SH-SY5Y (cell line): Measurements from ENCODE around the gene UBR4.

Experiments used
- GATA2 ChIP-seq: IDR thresholded peaks from 2 replicates; pipeline ENCODE4 v1.6.1; 2011; ENCODE audit warnings: mild to moderate bottlenecking, low read depth, low read length
- GATA3 ChIP-seq: IDR thresholded peaks from 2 replicates; pipeline ENCODE4 v1.6.1; 2011; ENCODE audit warnings: low read depth, mild to moderate bottlenecking, low read length, moderate library complexity

DNA sequence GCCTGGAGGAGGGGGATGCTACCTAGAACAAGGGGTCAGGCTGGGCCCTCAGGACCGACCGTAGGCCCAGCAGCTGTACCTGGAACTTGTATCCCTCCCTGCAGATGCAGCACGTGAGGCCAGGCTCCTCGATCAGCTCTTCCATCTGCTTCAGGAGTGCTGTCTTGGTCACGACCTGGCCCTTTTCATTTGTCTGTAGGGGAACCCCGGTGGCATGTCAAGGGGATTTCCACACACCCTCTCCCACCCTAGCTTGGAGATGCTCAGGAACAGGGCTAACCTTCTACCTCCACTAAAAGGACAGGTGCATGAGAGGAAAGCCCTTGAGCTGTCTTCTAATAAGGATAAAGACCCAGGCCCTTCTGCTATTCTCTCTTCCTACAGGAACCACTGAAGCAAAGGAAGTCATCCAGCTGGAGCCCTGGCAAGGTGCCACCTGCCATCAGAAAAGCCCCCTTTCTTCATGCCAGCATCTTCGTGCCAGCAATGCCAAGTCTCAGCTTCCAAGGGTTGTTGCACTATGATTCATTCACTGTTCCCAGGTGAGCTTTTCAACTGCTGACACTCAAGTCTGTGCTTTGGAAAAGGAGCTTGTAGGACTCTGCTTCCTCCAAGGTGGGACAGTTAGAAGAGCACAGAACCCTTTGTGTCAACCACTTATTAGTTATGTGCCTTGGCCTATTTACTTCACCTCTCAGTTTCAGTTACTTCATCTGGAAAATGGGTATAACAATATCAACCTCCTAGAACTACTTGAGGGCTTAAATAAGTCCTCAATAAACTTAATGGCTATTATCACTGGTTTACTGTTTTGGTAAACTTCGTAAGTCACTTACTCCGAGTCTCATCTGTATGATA is 122.1 kb downstream of the UBR4 start:
- TF ChIP-seq GATA2: no peak
- TF ChIP-seq GATA3: no peak
